ENCODE results near the gene SH3PXD2A. TPM values are rescaled to one million over a fixed set of nuclear protein-coding genes. Genes with fewer than 3 reads are reported as not detected.

The SH3PXD2A gene
- total RNA-seq, 1 experiment from 2014 or later: 4.5 TPM

DNA sequence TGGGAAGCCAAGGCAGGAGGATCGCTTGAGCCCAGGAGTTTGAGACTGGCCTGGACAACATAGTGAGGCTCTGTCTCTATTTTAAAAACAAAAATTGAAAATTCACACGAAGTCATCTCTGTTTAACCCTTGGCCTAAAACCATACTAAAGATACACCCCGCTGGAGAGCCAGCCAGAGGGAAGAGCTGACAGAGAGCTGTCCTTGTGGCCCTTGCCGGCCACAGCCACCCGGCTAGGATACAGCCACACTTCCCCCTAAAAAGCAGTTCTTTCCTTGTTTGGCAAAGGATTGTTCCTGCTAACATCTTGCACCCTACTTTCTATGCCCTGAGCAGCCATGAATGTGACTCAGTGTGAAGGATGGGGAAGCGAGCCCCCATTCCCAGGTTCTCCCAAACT is 49.6 kb downstream of the SH3PXD2A start:
- no peaks in the 10 kb centered on the region for H3K23me2 ChIP-seq (ENCODE audit: insufficient read length, low read depth, low read length, poor library complexity, severe bottlenecking)
- H3K36me3 Mint-ChIP-seq (ENCODE audit: insufficient read depth in 1 of 3, low read depth in 3 of 3): no peaks in the 10 kb centered on the region; a peak in 1 of 7 replicates
- peaks cover 2% of the 10 kb centered on the region; the same call in 1 of the 2 replicates for H3K4me1 ChIP-seq (ENCODE audit: insufficient read depth, low read length)
- H3K4me3 Mint-ChIP-seq: no peak overlapping the region
- no peaks in the 10 kb centered on the region for H3K79me2 ChIP-seq (ENCODE audit: insufficient read depth, low read length)
- H4K8ac ChIP-seq (replicated peaks; ENCODE audit: insufficient read length, low read depth, low read length): no peak overlapping the region
- no peak overlapping the region for H3K18ac ChIP-seq (ENCODE audit: insufficient read length, low read depth, low read length)
- no peaks in the 10 kb centered on the region for H3K9me3 ChIP-seq (ENCODE audit: control insufficient read depth, low read depth, low read length)
- H3K14ac ChIP-seq (ENCODE audit: insufficient read depth, low read length): no peak overlapping the region
- no peaks in the 10 kb centered on the region for H4K20me1 ChIP-seq (ENCODE audit: control insufficient read depth, insufficient read depth, insufficient read length)
- H2AFZ ChIP-seq (ENCODE audit: low read length): no peak overlapping the region
- H3T11ph ChIP-seq (ENCODE audit: low read length): no peak overlapping the region
- peaks cover 26 to 34% of the 10 kb centered on the region in 2 experiments for H3K4me1 Mint-ChIP-seq
- no peak overlapping the region for H3K23ac ChIP-seq (ENCODE audit: insufficient read length, low read depth, low read length)
- no peaks in the 10 kb centered on the region for H3K79me1 ChIP-seq (ENCODE audit: insufficient read depth, low read depth, low read length, poor library complexity, severe bottlenecking)
- WGBS (ENCODE audit: extremely low coverage, insufficient read length, low lambda C conversion rate): no CpG with 5 or more reads among the region's 6 CpGs
- no peak overlapping the region for H2BK120ac ChIP-seq (ENCODE audit: low read depth, low read length, poor library complexity, severe bottlenecking)
- H2AK5ac ChIP-seq (ENCODE audit: insufficient read length, low read length): no peak overlapping the region
- H2BK15ac ChIP-seq (ENCODE audit: low read depth, low read length): no peak overlapping the region
- no peak overlapping the region for H3K27ac ChIP-seq (ENCODE audit: insufficient read length, low read depth, low read length)
- no peak for DNase-seq
- H4K5ac ChIP-seq (ENCODE audit: insufficient read length, low read depth, low read length): no peak overlapping the region
- no peaks in the 10 kb centered on the region for H3K9me3 Mint-ChIP-seq
- no peak overlapping the region for H3K4ac ChIP-seq (ENCODE audit: low read depth, low read length)
- no peak overlapping the region for H2BK20ac ChIP-seq (ENCODE audit: low read depth, low read length, poor library complexity, severe bottlenecking)
- no peak overlapping the region for H2BK12ac ChIP-seq (ENCODE audit: insufficient read length, low read depth, low read length)
- H3K27me3 Mint-ChIP-seq (ENCODE audit: low read depth): no peaks in the 10 kb centered on the region
- H3K9ac ChIP-seq (ENCODE audit: extremely low read depth, insufficient read length, low read length): no peak overlapping the region
- TF ChIP-seq, protein P1, sequence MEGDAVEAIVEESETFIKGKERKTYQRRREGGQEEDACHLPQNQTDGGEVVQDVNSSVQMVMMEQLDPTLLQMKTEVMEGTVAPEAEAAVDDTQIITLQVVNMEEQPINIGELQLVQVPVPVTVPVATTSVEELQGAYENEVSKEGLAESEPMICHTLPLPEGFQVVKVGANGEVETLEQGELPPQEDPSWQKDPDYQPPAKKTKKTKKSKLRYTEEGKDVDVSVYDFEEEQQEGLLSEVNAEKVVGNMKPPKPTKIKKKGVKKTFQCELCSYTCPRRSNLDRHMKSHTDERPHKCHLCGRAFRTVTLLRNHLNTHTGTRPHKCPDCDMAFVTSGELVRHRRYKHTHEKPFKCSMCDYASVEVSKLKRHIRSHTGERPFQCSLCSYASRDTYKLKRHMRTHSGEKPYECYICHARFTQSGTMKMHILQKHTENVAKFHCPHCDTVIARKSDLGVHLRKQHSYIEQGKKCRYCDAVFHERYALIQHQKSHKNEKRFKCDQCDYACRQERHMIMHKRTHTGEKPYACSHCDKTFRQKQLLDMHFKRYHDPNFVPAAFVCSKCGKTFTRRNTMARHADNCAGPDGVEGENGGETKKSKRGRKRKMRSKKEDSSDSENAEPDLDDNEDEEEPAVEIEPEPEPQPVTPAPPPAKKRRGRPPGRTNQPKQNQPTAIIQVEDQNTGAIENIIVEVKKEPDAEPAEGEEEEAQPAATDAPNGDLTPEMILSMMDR (conservative IDR thresholded peaks at IDR 0.05): no peak
- H3K27ac Mint-ChIP-seq: no peak overlapping the region
- no peaks in the 10 kb centered on the region for H3K27me3 ChIP-seq (ENCODE audit: insufficient read depth, low read length)
- H3K56ac ChIP-seq (ENCODE audit: insufficient read length, low read depth, low read length): no peak overlapping the region
- no peak overlapping the region for H3K4me2 ChIP-seq (ENCODE audit: insufficient read depth, insufficient read length, low read length)
- no peak overlapping the region for H4K91ac ChIP-seq (ENCODE audit: insufficient read length, low read depth, low read length)
- no peak overlapping the region for H2BK5ac ChIP-seq (ENCODE audit: insufficient read length, low read length)

Measured in H9 (cell line).